HG03103 (cell line): ENCODE measurements around the gene STK24.
"Not testable (repeated sequence)": the region's sequence is repeated elsewhere in the genome, so short reads cannot be mapped to it uniquely, and the experiment has no call there.

Experiments
- ATAC-seq: cut with Tn5 transposase; IDR thresholded peaks from one replicate; pipeline ENCODE4 v1.9.1; 2021; ENCODE audit warnings: low read depth; ENCODE audit not compliant: unreplicated experiment

STK24 gene

DNA sequence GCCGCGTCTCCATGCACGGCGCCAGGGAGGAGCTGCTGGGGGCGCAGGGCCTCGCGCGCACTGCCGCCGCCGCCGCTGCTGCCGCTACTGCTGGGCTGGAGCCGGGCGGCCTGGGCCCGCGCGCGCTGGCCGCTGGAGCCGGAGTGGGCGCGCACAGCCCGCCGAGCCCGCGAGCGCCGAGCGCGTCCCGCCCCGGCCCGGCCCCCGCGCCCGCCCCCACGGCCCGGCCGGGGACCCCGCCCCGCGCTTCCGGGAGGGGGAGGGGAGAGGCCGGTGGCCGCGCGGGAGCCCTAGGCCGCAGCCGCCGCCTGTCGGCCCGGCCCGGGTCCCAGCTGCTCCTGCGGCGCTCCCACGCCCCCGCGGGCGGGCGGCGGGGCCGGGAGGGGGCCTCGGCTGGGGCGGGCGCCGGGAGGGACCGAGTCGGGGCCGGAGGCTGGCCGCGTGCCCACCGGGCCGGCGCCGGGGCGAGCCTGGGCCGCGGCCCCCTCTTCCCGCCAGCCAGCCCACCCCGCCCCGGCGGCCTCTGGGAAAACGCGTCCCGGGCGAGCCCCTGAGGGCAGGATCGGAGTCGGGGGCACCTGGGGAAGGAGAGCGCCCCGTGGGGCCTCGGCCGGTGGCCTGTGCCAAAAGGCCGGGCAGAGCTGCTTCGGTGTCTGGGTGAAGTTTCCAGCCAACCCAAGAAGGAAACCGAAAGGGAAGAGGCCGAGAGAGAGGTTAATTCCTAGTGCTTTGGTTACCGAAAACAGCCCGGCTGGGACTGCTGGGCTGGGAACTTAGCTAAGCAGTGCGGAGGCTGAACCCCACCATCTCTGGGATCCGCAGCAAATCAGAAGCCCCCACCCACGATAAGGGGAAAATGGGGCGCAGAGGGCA is at the start of gene STK24:
Gene STK24 (minus strand): TSS at position 145 of the 873 bp plus-strand sequence. CDS start 321 bp downstream, outside the sequence.
- peak; percentile 51 for ATAC-seq

DNA sequence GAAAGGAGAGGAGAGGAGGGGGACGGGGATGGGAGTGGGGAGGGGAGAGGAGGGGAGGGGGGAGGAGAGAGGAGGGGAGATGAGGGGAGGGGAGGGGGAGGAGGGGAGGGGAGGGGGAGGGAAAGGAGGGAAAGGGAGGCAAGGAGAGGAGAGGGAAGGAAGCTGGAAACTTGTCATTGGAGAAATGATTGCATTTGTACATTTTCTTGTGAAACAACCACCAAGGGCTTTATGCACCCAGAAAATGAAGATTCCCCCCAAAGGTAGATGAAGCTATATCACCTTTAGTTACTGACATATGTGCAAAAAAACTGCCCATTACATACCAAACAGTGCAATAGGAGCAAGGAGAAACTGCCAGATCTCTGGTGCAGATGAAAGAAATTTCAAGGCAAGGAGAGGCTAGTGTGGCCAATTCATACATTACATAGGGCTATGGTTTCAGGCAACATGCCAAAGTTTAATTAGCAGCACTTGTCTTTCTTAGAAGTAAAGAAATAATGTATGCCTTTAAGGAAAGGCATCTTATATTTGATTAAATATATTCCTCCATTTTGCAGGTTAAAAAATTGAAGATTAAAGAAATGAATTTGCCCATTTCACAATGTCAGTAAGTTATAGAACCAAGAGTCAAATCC is 49.5 kb upstream of the STK24 start:
- ATAC-seq: no peak

DNA sequence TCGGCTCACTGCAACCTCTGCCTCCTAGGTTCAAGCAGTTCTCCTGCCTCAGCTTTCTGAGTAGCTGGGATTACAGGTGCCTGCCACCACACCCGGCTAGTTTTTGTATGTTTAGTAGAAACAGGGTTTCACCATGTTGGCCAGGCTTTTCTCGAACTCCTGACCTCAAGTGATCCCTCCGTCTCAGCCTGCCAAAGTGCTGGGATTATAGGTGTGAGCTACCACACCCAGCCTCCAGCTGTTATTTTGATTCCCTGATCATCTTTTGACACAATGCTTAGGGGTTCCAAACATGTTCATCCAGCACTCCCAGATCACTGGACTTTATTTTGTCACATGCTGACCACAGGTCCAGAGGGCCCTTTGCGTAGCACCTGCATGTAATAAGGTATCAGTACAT is 47.7 kb upstream of the STK24 start:
- not testable (repeated sequence) for ATAC-seq

DNA sequence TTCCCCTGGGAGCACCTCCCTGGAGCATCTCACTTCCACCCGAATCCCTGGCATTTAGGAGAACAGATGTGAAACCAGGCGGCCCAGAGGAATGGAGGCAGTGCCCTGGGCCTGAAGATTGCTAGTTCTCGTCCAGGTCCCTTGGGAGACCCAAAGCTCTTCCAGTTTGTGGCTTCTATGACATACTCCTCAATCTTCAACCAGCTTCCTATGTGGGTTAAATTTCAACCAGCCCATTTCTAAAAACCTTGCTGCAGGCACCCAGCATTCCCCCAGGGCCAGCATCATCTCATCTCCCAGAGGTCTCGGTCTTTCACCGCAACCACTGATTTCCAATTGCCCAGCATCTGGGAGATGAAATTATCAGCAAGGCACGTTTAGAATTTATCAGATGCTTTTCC is 46.0 kb upstream of the STK24 start:
- no peak for ATAC-seq

DNA sequence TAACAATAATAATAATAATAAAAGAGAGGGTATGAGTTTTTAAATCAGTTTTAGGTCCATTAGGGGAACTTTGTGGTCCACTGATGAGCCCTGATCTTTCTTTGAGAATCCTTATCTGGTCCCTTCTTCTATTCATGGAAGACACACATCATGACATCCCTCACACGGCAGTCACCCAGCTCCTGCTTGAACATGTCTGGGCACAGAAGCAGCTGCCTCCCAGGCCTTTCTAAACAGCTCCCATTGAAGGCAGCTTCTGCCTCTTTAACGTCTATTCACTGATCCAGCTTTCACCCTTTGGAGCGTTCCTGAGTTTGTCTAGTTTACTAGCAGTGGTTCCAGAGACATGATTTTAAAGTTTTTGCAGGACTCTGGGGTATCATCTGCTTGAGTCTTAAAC is 42.6 kb upstream of the STK24 start:
- ATAC-seq: no peak

DNA sequence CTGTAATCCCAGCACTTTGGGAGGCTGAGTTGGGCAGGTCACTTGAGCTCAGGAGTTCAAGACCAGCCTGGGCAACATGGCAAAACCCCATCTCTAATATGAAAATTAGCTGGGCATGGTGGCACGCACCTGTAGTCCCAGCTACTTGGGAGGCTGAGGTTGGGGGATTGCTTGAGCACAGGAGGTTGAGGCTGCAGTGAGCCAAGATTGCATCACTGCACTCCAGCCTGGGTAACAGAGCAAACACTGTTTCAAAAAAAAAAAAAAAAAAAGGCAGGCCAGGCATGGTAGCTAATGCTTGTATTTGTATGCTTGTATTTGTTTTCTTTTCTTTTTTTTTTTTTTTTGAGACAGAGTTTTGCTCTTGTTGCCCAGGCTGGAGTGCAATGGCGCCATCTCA is 38.7 kb upstream of the STK24 start:
- not testable (repeated sequence) for ATAC-seq

DNA sequence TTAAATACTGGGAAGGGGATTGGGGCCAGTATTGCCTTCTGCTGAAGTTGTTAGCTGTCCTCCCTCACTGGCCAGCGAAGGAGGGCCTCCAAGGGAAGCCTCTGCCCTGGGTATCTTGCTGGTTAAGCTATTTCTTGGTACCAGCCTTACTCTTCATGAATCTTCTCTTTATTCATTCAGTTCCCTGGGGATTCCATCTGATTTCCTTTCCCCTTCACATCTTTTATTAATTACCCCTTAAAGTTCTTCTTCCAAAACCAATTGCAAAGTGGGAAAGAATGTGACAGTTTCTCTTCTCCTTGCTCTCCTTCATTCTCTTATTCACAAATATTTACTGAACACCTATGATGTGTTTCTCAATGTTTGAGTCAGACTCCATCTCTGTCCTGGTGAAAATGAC is 36.7 kb upstream of the STK24 start:
- ATAC-seq: no peak

DNA sequence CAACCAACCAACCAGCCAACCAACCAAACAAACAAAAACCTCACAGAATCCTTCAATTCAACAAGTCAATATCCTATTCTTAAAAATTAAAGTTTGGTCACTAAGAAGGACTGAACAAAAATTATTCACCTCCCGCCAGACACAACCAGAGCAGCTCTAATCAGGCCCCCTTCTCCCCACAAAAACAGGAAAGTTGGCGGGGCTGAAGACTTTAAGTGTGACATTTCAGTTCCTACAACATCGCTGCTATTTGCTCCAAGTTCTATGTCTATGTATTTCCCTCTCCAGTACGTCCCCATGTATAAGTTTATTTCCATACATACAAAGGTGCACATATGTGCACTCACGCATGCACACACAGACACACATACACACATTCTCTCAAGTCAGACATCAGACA is 32.8 kb upstream of the STK24 start:
- ATAC-seq: no peak

DNA sequence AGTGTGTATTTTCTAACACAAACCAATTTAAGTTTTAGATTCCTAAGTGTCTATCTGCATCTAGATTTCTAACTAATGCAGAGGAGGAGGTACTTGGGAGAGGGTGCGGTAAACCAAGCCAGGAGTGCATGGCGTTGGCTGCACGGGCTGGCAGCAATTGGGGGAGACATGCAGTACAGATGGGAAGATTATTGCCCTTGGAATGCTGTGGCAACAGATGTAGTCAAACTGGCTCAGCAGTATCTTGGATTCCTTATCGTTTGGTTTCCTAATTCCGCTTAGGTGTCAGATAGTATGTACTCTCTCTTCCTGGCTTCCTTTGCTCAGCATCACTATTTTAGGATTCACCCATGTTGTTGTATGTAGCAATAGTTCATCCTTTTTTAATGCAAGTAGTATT is 29.4 kb upstream of the STK24 start:
- ATAC-seq: no peak

DNA sequence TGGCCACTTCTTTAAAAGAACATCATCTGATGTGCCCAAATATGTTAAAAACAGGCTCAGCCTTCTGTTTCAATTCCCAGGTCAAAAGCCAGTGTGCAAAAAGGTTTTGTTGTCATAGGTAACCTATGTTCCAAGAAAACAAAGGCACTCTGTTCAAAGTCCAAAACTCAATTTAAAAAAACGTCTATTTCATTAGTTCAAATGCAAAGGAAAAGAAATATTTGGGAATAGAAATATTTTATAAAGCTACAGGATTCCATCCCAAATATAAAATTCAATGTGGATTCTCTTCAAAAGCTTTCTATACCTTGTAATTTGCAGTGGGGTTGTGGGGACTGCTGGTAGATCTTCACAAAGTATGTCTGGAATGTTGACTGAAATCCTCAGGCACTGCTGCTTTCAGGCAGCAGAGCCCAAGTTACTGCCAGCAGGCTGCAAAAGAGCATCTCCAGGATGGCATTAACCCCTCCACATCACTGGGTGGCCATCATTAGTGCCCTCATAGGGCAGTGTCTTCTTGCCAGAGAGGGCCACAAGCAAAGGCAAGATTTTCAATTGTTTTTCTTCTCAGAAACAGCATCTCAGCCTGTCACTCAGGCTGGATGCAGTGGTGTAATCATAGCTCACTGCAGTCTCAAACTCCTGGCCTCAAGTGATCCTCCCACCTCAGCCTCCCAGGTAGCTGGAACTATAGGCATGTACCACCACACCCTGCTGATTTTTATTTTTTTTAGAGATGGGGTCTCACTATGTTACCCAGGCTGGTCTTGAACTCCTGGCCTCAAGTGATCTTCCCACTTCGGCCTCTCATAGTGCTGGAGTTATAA is 22.8 kb upstream of the STK24 start:
- no peak for ATAC-seq

DNA sequence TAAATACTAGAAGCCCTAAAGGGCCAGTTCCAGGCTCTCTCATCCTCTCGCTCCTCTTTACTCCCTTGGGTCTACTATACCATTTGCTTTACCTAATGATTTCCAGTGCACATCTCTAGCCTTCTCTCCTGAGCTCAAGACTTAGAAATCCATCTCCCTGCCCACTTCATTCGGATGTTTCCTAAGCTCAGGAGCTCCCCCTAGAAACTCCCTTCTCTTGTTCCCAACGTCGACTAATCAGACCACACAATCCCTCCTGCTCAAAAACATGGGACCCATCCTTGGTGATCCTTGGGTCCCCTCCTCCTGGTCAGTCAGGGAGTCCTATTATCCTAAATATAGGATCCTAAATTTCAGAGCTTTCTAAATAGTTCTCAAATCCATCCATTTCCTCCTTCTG is 21.1 kb upstream of the STK24 start:
- ATAC-seq: no peak

DNA sequence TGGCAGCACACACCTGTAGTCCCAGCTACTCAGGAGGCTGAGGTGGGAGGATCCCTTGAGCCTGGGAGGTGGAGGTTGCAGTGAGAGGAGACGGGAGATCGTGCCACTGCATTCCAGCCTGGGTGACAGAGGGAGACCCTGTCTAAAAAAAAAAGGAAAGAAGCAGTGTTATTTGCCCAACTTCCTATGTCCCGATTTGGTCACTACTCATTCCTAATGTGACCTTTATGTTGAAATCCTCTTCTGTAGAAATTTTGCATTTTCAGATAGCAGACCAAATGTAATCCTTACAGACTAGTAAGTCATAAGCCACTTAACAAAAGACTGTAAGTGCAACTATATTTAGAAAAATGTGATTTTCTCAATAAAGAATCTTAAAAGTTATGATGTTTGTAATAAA is 18.2 kb upstream of the STK24 start:
- ATAC-seq: no peak

DNA sequence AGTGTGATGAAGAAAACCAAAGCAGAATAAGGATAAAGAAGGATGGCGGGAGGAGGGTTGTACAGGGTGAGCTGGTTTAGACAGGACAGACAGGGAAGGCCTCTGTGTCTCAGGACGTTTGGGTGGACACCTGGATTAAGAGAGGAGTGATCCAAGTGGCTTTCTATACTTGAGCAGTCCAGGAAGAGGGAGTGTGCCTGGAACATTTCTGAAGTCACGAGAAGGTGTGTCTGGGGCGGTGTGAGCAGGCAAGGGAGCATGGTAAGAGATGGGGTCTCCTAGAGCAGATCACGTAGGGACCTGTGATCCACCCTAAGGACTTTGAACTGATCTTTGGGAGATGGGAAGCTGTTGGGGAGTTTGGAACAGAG is 15.4 kb upstream of the STK24 start:
- ATAC-seq: no peak

DNA sequence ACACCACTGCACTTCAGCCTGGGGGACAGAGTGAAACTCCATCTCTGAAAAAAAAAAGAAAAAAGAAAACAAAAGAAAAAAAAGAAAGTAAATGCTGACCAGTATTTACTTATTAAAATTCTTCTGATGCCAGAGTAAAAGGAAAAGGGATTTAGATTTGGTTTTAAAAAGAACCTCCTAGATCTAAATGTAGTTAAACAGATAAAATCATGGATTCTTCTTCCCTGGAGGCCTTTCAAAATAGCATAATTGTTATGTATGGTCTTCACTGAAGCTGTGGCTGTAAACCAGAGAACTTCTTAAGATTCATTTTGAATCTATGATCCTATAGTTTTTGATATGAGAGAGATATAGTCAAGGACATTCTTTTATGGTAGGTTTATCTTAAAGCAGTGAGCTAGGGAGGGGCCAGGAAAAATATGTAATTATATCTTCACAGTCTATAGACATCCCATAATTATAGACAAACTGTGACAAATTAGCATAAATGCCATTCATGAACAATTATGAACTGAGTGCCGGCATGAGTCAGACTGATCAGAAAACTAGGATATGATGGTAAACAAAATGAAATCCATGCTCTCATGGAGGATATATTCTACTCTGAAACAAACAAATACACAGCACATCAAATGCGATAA is 14.9 kb upstream of the STK24 start:
- ATAC-seq: no peak

DNA sequence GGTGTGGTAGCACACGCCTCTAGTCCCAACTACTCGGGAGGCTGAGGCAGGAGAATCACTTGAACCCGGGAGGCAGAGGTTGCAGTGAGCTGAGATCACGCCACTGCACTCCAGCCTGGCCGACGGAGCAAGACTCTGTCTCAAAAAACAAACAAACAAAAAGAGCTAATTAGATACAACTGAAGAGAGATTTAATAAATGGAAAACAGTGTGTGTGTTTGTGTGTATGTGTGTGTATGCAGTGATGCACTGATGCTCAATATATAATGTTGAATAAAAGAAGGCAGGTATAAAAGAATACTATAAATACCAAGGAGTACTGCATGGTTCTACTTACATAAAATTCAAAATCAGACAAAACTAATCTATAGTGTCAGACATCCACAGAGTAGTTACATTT is 13.6 kb upstream of the STK24 start:
- ATAC-seq: not testable (repeated sequence)

DNA sequence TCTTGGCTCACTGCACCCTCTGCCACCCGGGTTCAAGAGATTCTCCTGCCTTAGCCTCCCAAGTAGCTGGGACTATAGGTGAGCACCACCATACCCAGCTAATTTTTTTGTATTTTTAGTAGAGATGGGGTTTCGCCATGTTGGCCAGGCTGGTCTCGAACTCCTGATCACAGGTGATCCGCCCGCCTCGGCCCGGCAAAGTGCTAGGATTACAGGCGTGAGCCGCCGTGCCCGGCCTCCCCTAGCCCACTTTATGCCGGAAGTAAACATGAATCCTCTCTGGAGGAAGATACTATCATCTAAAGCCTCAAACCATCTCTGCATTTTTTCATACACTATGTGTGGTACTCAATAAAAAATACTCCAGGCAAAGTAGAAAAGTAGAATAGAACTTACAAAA is 12.6 kb upstream of the STK24 start:
- not testable (repeated sequence) for ATAC-seq

DNA sequence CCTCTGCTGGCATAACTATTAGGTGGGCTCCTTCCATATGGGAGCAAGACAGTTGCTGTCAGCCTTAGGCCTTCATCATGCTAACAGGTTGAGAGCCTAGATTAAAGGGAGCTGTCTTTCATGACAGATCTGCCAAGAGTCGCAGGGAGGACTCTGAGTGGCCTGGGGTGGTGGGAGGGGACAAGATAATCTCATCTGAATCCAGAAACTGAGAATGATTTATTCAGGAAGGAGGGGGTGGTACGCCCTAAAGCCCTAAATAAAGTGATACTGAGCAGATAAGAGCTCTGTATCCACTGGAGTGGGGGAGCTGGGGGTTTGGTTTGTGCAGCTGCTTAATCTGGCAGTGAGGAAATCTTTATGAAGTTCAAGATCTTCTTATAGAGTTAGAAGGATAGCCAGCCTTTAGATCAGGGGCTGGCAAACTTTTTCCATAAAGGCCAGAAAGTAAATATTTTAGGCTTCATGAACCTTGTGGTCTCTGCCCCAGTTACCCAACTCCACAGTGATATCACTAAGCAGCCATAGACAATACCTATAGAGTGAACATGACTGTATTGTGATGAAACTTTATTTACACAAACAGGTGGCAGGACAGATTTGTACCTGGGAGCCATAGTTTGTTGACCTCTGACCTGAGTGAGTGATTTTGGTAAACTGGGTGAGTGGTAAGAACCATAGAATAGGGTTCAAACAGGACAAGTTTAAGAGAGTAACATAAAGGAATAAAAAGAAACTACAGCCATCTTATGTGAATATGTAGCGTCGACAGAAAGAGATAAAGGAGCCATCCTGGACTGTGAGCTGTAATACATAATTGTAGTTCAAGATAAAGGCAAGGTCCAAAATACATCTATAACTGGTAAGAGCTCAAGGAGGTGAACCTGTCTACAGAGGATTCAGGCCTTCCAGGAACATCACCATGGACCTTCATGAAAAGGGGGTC is 9.8 kb upstream of the STK24 start:
- no peak for ATAC-seq

DNA sequence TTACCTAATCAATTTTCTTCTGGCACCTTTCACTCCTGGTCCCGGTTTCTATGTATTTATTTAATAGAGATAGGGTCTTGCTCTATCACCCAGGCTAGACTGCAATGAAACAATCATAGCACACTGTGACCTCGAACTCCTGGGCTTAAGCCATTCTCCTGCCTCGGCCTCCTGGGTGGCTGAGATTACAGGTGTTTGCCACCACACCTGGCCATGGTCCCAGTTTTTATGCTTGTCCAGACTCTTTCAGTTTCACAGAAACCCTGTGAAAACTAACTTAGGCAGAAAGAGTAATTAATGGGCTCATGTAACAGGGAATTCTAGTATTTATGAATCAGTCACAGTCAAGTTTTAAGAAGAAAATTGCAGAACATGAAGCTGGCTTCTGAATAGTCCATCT is 9.0 kb upstream of the STK24 start:
- ATAC-seq: no peak

DNA sequence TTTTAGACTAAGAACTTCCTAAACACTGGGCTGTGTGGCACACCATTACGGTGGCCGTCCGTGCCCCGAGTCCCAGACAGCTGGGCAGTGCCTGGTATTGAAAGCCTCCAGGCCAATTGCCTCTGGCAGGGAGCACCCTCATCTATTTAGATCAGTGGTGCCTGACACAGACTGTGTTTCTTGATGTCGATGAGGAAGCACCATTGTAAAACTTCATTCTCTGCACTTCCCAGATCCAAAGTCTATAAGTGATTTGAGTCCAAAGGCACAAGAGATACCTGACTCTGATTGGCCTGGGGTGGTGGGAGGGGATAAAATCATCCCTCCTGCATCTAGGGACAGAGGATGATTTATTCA is 8.5 kb upstream of the STK24 start:
- ATAC-seq: no peak
